OCI-LY3 (cell line): ENCODE measurements around the gene OR10A3.

Experiments used
- H2AFZ ChIP-seq: fragments of 200-600, 300-600 bp; shearing (Covaris generic); 2 replicates; pipeline ENCODE4 v1.6.0; 2014; ENCODE audit warnings: antibody characterized with exemption, low read depth, low read length
- H3K27ac ChIP-seq: fragments of 200-600, 300-600 bp; sonication (generic); 2 replicates; pipeline ENCODE4 v1.5.1; 2014; ENCODE audit warnings: mild to moderate bottlenecking, low read length, moderate library complexity, mixed read lengths
- H3K27me3 ChIP-seq: fragments of 200-600, 300-600 bp; sonication (generic); 2 replicates; pipeline ENCODE4 v1.6.1; 2014; ENCODE audit warnings: low read depth, low read length, mixed read lengths
- H3K36me3 ChIP-seq: fragments of 200-600, 300-600 bp; sonication (generic); replicated peaks from 2 replicates; pipeline ENCODE3; 2014; ENCODE audit warnings: low read depth, low read length, mixed read lengths
- H3K4me1 ChIP-seq: fragments of 300-600, 200-600 bp; sonication (generic); 2 replicates; pipeline ENCODE4 v1.6.1; 2014; ENCODE audit warnings: low read length, mixed read lengths
- H3K4me2 ChIP-seq: fragments of 200-600, 300-600 bp; sonication (generic); 2 replicates; pipeline ENCODE4 v1.6.1; 2014; ENCODE audit warnings: low read length, mixed read lengths
- H3K4me3 ChIP-seq: fragments of 300-600, 200-600 bp; sonication (generic); 2 replicates; pipeline ENCODE4 v1.5.1; 2014; ENCODE audit warnings: antibody characterized with exemption, mild to moderate bottlenecking, low read length, moderate library complexity
- H3K79me2 ChIP-seq: fragments of 300-600, 200-600 bp; shearing (Covaris generic); 2 replicates; pipeline ENCODE4 v1.6.1; 2014; ENCODE audit warnings: mild to moderate bottlenecking, low read length, mixed read lengths
- H3K9ac ChIP-seq: fragments of 300-600, 200-600 bp; shearing (Covaris generic); 2 replicates; pipeline ENCODE4 v1.6.0; 2014; ENCODE audit warnings: mild to moderate bottlenecking, low read length, moderate library complexity
- H3K9me3 ChIP-seq: fragments of 200-600, 300-600 bp; shearing (Covaris generic); 2 replicates; pipeline ENCODE4 v1.6.1; 2014; ENCODE audit warnings: low read length, mixed read lengths; ENCODE audit not compliant: insufficient read depth
- H4K20me1 ChIP-seq: fragments of 200-600, 300-600 bp; sonication (generic); 2 replicates; pipeline ENCODE4 v1.6.1; 2016; ENCODE audit warnings: low read length, mixed read lengths; ENCODE audit not compliant: insufficient read depth
- EZH2phosphoT487 ChIP-seq: fragments of 200-600 bp; shearing (Covaris generic); IDR thresholded peaks from 2 replicates; pipeline ENCODE4 v1.6.1; 2018; ENCODE audit warnings: antibody characterized with exemption, mixed run types, low read depth
- TF ChIP-seq, protein P1 (sequence below): fragments of 200-600, 300-600 bp; sonication (generic); IDR thresholded peaks from 2 replicates; pipeline ENCODE4 v1.5.1; 2014; ENCODE audit warnings: antibody characterized with exemption, low read length, low read depth

OR10A3 gene

DNA sequence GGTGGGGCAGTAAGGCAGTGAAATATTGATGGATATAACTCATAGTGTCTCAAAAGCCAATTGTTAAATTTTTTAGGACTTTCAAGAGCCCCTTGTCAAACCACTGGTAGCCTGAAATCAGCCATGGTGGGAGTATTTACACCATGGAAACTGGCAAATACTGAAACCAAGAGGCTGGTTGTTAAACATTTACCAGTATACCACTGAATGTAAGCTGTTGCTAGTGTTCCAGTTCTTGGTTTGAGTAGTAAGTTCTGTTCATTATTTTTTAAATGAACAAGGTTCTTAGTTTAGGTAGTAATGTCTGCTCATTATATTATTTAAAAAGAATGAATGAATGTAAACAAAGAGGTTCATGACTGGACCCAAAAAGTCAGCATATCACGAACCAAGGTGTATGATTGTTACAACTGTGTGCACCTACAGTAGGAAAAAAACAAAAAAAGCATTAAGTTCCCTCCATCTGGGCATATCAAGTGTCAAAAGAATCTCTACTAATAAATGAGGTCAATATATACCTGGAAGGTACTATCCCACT lies 41.1 kb upstream of the OR10A3 start:
- peaks cover 15% of the 10 kb centered on the region for H3K4me1 ChIP-seq
- no peaks in the 10 kb centered on the region for H3K36me3 ChIP-seq
- H3K27me3 ChIP-seq, result no peaks in the 10 kb centered on the region
- no peak overlapping the region for H3K9ac ChIP-seq
- peaks cover 11% of the 10 kb centered on the region for H3K79me2 ChIP-seq
- no peak overlapping the region for H3K4me3 ChIP-seq
- no peak overlapping the region for H3K27ac ChIP-seq
- no peaks in the 10 kb centered on the region for H3K9me3 ChIP-seq
- H3K4me2 ChIP-seq, result no peak overlapping the region
- no peak overlapping the region for H2AFZ ChIP-seq
- TF ChIP-seq EZH2phosphoT487, result no peak
- TF ChIP-seq, protein P1, sequence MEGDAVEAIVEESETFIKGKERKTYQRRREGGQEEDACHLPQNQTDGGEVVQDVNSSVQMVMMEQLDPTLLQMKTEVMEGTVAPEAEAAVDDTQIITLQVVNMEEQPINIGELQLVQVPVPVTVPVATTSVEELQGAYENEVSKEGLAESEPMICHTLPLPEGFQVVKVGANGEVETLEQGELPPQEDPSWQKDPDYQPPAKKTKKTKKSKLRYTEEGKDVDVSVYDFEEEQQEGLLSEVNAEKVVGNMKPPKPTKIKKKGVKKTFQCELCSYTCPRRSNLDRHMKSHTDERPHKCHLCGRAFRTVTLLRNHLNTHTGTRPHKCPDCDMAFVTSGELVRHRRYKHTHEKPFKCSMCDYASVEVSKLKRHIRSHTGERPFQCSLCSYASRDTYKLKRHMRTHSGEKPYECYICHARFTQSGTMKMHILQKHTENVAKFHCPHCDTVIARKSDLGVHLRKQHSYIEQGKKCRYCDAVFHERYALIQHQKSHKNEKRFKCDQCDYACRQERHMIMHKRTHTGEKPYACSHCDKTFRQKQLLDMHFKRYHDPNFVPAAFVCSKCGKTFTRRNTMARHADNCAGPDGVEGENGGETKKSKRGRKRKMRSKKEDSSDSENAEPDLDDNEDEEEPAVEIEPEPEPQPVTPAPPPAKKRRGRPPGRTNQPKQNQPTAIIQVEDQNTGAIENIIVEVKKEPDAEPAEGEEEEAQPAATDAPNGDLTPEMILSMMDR, result no peak
- no peaks in the 10 kb centered on the region for H4K20me1 ChIP-seq

DNA sequence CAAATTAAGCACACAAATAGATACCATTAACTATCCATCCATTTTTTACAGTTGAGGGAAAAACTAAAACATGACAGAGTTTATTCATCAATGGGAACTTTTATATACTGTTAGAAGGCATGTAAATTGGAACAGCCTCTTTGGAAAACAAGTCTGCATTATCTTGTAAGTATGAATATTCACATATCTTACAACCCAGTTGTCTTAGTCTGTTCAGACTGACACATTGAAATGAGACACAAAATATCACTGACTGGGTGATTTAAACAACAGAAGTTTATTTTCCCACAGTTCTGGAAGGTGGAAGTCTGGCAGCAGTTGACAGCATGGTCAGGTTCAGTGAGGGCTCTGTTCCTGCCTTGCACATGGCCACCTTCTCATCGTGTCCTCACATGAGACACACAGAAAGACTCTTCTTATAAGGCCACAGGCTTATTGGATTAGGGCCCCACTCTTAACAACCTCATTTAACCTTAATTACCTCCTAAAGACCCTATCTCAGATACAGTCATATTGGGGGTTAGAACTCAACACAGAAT lies 40.2 kb upstream of the OR10A3 start:
- Histone ChIP-seq H3K27me3 (no peaks in the 10 kb centered on the region), H3K9me3 (no peaks in the 10 kb centered on the region), H4K20me1 (no peaks in the 10 kb centered on the region), H3K4me3 (no peak overlapping the region), H2AFZ (no peak overlapping the region), H3K27ac (no peak overlapping the region), H3K79me2 (peaks cover 5% of the 10 kb centered on the region; the same call in 1 of the 2 replicates), H3K36me3 (no peaks in the 10 kb centered on the region), H3K4me2 (no peak overlapping the region), H3K9ac (no peak overlapping the region), H3K4me1 (peaks cover 15% of the 10 kb centered on the region)
- TF ChIP-seq, protein P1, result no peak
- TF ChIP-seq EZH2phosphoT487, result no peak

DNA sequence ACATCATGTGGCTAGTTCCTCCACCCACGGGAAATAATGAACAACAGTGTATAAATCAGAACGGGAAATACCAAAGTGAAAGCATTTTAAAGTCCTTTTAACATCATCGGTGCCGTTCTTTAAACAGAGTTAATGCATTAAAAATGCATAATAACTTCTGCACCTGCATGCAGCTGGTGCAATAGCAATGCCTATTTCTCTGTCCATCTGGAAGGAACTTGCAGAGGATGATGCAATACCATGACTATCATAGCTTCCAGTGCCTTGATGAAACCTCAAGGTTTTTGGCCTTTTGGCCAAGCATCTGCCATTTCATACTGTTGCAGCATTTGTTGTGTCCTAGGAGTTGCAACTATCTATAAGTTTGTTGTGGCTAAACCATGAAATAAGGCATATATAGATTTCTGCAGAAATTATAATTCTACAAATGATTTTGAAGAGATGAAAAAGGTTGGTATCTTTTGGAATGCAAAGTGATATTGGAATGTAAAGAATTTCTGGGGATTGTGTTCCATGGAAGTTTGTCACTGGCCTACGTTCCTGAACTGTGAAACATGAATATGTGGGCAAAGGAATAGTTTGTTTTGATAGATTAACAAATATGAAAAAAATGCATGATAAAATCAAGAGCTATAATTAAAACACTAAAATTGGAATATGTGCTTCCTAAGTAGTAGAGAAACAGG lies 35.9 kb upstream of the OR10A3 start:
- Histone ChIP-seq H3K36me3 (no peaks in the 10 kb centered on the region), H3K27ac (no peak overlapping the region), H3K79me2 (no peaks in the 10 kb centered on the region), H3K9ac (no peak overlapping the region), H4K20me1 (no peaks in the 10 kb centered on the region), H3K4me2 (peak overlapping the region; percentile 30; the same call in 1 of the 2 replicates), H3K4me3 (peak overlapping the region; percentile 25; the same call in 1 of the 2 replicates), H3K4me1 (peaks cover 3% of the 10 kb centered on the region), H3K27me3 (no peaks in the 10 kb centered on the region), H2AFZ (no peak overlapping the region), H3K9me3 (no peaks in the 10 kb centered on the region)
- no peak for TF ChIP-seq EZH2phosphoT487

DNA sequence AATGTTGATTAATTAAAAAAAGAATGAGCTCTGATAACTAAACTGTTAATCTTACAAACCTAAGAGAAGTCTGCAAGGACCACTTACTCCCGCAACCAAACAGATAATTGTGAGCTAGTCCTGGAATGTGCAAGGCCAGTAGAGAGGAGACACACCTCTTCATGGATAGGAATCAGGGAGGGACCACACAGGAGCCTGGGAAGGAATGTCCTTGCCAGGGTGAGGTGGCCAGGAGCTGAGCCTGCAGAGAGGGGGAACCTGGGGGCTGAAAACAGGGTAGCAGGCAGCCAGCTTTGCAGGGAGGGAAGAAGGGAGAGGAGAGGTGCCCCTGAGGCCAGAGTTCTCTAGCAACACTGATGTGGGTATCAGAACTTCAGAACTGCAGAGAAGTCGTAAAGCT lies 33.2 kb upstream of the OR10A3 start:
- Histone ChIP-seq H3K9me3 (no peaks in the 10 kb centered on the region), H3K4me2 (no peak overlapping the region), H3K4me1 (no peaks in the 10 kb centered on the region), H3K27me3 (no peaks in the 10 kb centered on the region), H2AFZ (no peak overlapping the region), H3K4me3 (no peak overlapping the region), H3K36me3 (no peaks in the 10 kb centered on the region), H3K79me2 (no peaks in the 10 kb centered on the region), H4K20me1 (no peaks in the 10 kb centered on the region), H3K9ac (no peak overlapping the region), H3K27ac (no peak overlapping the region)
- TF ChIP-seq, protein P1, result no peak
- no peak for TF ChIP-seq EZH2phosphoT487
